ENCODE measurements around the gene BAG1.

BAG1 gene

DNA sequence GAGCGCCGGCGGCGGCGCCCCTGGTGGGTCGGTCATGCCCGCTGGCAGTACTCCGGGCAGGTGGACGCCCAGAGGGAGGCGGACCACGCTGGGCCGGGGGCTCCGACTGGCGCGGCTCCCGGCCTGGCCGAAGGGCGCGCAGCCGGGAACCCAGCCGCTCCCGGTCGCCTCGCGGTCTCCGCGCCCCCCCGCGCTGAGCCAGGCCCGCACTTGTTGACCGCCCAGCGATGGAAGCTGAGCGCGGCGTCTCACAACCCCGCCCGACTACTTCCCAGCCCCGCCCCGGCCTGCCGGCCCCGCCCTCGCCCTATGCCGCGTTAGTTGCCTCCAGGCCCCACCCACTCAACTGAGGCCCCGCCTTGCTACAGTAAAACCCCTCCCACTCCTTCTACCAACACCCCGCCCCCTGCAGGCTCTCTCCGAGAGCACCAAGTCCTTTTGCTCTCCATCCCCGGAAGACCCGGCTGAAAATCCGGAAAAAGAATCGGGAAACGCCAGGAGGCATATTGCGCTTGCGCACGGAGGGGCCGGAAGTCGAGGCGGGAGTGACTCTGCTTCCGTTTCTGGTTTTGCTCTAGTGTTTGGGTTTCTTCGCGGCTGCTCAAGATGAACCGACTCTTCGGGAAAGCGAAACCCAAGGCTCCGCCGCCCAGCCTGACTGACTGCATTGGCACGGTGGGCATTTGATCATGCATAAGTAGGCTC is at the start of gene BAG1, which contains the start of gene CHMP5:
Gene BAG1, minus strand, starts transcription at position 236 of the 705 bp plus-strand sequence.
Gene CHMP5, plus strand, starts transcription at position 577 of the 705 bp plus-strand sequence. Its CDS starts 30 bp downstream, at position 607.
- peak; percentile 99 to 100 for DNase-seq

DNA sequence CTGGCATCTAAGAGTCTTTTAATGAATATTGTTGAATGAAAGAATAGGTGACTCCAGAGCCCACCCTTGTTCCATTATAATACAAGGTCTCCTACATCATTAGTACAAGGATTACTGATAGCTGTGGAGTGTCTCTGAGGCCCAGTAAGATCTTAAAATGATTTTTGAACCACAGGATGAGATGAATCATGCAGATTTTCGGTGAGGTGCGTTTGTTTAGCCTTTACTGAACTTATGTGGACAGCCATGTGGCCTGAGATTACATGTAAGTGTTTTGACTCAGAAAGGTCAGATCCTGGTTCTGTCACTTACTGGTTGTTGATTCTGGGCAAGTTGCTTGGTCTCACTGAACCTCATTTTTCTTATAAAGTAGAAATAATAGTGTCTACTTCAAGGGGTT is 47.4 kb upstream of the BAG1 start:
- no peak for DNase-seq

DNA sequence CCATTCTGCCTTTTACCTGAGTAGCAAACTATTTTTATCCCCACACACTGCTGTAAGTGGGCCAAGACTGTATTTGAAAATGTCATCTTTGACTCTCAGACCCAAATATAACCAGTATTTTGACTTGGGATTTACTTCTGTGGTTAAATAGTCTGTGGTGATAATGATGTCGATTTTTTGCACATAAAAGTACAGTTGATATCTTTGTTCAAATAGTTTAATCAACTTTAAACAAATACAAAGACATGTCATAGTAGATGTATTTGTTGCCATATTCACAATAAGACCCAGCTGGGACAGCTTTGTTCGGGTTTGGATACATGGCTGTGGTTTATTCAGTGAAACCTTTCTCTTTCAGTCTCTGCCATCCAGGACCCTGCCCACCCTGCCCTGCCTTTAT is 46.2 kb upstream of the BAG1 start:
- no peak for DNase-seq

GRCh38 chr9:33309903-33310302 is 45.4 kb upstream of the BAG1 start:
- DNase-seq = no peak

- no peak for DNase-seq
Measured at GRCh38 chr9:33307067-33307466, 42.6 kb upstream of the BAG1 start.

GRCh38 chr9:33306037-33306436 is 41.5 kb upstream of the BAG1 start:
- DNase-seq = no peak

DNA sequence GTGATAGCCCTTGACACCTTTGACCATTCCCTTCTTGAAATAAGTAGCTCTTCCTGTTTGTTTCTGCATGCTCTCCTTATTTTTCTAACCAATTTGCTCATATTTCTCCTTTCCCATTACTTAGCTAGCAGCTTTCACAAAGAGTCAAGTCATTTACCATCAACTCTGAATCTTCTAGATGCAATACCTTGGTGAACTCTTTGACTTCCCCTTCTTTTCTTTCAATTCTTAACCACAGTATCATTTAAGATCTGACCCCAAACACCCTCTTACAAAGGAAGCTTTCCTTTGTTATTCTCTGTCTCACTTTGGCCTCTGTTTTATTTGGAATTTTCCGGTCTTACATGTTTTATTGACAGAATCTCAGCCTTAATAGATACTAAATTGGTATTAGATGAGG is 39.9 kb upstream of the BAG1 start:
- no peak for DNase-seq

- DNase-seq = no peak
Measured at GRCh38 chr9:33300546-33300945, 36.0 kb upstream of the BAG1 start.

GRCh38 chr9:33297432-33297831 is 32.9 kb upstream of the BAG1 start:
- no peak for DNase-seq

- DNase-seq = no peak
Measured at GRCh38 chr9:33295571-33295970, 31.1 kb upstream of the BAG1 start.

DNA sequence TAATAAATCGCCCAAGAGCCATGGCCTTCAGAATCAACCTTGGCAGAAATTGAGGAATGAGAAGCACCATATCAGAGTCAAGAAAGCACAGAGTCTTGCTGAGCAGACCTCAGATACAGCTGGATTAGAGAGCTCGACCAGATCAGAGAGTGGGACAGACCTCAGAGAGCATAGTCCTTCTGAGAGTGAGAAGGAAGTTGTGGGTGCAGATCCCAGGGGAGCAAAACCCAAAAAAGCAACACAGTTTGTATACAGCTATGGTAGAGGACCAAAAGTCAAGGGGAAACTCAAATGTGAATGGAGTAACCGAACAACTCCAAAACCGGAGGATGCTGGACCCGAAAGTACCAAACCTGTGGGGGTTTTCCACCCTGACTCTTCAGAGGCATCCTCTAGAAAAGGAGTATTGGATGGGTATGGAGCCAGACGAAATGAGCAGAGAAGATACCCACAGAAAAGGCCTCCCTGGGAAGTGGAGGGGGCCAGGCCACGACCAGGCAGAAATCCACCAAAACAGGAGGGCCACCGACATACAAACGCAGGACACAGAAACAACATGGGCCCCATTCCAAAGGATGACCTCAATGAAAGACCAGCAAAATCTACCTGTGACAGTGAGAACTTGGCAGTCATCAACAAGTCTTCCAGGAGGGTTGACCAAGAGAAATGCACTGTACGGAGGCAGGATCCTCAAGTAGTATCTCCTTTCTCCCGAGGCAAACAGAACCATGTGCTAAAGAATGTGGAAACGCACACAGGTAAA is 30.3 kb upstream of the BAG1 start:
- DNase-seq = no peak

DNA sequence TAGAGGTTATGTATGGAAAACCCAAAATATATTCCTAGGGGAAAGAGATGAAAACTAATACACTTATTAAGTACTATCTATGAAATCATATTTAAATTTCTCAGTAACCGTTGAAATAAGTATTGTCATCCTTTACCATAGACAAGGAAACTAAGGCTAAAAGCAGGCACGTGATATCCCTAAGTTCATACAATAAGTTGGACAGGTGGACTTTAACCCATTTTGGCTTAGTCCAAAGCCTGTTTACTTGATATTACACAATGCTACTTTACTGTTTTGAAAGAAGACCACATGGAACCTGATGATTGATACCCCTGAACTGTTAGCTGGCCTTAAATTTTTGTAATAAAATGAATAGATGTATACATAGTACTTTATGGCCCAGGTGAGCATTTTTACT is 29.3 kb upstream of the BAG1 start:
- no peak for DNase-seq

DNA sequence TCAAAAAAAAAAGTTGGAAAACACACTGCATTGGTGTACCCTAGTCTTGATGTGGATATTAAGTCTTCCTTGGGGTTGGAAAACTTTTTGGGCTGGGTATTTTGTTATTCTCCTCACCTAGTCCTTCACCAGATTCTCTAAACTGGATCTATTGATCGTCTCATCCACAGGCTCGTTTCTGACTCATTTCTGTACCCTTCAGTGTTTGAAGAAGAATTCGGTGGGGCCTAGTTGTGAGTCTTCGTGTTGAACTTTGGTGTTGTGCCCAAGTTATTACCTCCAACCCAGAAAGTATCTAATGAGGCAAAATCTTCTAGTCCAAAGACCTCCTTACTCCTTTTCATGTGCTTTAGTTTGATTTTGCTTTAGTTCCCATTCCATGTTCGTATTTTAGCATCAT is 27.4 kb upstream of the BAG1 start:
- DNase-seq = no peak

- DNase-seq = no peak
Measured at GRCh38 chr9:33291031-33291397, 26.5 kb upstream of the BAG1 start.

DNA sequence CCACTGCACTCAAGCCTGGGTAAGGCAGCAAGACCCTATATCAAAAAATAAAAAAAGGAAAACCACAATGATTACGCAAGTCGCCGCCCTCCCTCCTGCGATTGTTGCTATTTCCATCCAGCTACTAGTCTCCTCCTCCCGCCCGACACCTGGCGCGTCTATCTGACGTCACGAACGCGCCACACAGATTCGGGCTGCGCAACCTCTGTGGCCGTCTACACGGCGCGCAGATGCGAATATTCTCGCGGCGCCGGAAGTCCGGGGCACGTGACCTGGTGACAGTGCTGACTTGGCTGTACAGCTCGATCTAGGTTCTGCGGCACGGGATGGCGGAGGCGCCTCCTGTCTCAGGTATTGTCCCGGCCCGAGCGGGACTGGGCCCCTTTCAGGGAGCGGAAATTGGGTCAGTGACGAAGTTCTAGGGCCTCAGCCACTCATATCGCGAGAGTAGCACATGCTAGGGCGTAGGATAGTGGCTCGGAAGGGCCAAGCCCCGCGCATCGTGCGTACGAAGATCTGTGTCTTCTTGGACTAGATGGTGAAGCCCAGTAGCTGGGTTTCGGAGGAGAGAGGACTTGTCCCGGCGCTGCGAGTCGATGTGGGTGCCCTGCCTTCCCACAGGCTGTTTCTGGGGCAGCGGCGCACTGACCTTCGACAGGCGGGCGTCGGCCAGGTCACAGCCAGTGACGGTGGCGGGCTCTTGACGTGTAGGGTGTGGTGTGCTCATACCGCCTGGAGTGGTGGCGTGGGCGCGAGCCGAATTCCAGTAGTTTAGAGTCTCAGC is 25.9 kb upstream of the BAG1 start, which contains the start of gene NFX1:
Gene NFX1, plus strand, starts transcription at position 270 of the 784 bp plus-strand sequence. Its CDS starts 57 bp downstream, at position 327.
- DNase-seq = peak; percentile 99

DNA sequence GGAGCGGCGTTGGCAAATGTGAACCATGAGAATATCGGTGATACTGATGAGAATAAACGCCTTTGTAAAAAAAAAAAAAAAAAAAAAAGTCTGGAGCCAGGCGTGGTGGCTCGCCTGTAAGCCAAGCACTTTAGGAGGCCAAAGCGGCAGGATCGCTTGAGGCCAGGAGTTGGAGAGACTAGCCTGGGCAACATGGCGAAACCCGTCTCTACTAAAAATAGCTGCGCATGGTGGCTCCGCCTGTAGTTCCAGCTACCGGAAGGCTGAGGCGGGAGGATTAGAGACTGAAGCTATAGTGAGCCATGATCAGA is 25.4 kb upstream of the BAG1 start:
- DNase-seq = no peak

DNA sequence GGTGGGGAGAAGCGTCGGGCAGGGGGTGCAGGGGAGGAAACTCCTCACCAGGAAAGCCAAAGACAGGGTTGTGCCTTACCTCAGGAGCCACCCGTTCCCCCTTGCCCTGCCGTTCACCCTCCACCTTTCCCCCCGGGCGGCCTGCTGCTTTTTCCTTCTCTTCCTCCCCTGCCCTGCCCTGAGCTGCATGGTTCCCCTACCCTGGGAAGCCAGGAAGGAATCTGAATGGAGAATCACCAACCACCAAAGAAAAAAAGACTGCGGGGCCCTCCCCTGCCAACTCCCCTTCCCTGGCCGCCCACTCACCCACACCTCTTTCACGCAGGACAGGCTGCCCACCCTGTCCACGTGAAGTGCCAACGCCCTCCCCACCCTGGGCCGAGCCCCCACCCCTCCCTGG is 25.0 kb upstream of the BAG1 start:
- no peak for DNase-seq

GRCh38 chr9:33288828-33289483 is 24.4 kb upstream of the BAG1 start:
- no peak for DNase-seq

DNA sequence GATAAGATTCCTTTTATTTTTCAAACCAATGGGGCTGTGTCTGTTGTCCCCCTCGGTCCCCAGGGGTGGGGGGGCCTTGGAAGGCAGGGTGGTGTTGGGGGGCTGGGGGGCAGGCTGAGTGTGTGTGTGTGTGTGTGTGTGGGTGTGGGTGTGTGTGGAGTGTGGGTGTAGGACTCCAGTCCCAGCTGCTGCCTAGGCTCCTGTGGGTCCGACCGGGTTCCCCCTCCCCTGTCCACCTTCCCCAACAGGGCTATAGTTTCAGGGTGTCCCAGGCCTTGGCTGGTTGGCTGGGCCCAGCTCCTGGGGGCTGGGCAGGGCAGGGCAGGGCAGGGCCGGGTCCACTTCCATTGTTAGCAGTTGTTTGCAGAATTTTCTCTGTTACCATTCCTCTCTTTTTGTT is 23.7 kb upstream of the BAG1 start:
- DNase-seq = no peak

GRCh38 chr9:33287087-33287490 is 22.6 kb upstream of the BAG1 start:
- DNase-seq = peak; percentile 72 to 85

DNA sequence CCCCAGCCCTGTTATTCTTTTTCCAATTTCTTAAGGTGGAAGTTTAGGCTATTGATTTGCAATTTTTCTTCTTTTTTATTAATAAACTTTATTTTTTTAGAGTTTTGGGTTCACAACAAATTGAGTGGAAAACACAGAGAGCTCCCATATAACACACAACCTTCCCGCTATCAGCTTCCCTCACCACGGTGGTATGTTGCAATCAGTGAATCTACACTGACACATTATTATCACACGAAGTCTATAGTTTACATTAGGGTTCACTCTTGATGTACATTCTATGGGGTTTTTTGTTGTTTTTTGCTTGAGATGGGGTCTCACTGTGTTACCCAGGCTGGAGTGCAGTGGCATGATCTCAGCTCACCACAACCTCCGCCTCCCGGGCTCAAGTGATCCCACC is 21.0 kb upstream of the BAG1 start:
- DNase-seq = no peak

DNA sequence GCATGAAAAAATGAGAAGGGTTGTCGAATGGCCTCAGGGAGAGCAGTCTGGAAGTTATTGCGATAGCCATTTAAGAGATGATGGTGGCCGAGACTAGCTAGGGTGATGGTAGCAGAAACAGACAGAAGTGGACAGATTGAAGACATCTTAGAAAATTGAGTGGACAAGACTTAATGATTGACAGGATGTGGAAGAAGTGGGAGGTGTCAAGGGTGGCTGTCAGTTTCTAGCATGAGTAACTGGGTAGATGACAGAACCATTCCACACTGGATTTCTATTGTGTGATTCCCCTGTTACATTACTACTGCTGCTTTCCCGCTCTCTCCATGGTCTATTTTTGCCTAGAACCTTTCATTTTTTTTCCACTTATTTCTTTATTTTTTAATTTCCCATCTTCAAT is 13.0 kb upstream of the BAG1 start:
- DNase-seq = no peak

DNA sequence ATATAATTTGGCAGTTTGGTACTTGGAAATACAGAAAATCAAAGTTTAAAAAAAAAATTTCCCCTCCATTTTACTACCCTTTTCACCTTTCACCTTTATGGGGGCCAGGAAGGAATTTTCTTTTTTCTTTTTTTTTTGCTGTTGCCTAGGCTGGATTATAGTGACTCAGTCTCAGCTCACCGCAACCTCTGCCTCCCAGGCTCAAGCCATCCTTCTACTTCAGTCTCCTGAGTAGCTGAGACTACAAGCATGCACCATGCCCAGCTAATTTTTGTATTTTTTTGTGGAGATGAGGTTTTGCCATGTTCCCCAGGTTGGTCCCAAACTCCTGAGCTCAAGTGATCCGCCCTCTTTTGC is 9.4 kb upstream of the BAG1 start:
- DNase-seq = no peak
